ENCODE data around the gene PCED1B. TPM values are rescaled to one million over a fixed set of nuclear protein-coding genes. Genes with fewer than 3 reads are reported as not detected.
A peak's percentile ranks its signal among the peaks of the same experiment; 100 is the strongest.
"Not testable (repeated sequence)": the region's sequence is repeated elsewhere in the genome, so short reads cannot be mapped to it uniquely, and the experiment has no call there.

The PCED1B gene
- total and polyA plus RNA-seq, 4 donors, result 2.2 to 8.2 (median 3.8) TPM

GRCh38 chr12:47165934-47166333 is 86.5 kb downstream of the PCED1B start:
- DNase-seq (peak in 1 of 3 donors; percentile 14), ATAC-seq (ENCODE audit: insufficient read depth, low FRiP score) (no peak)
- no peak for TF ChIP-seq CTCF (IDR thresholded peaks at IDR 0.05; ENCODE audit: control extremely low read depth, extremely low read depth)
- Histone ChIP-seq H3K9ac (ENCODE audit: insufficient read depth in 1 of 2, low read length in 2 of 2) (no peak overlapping the region), H3K27ac (ENCODE audit: low read depth in 1 of 2, low read length in 1 of 2) (no peak overlapping the region), H3K36me3 (ENCODE audit: control insufficient read depth in 4 of 4, insufficient read depth in 4 of 4, low read length in 4 of 4) (no peaks in the 10 kb centered on the region), H3K4me1 (ENCODE audit: control insufficient read depth in 5 of 5, insufficient read depth in 5 of 5, low read length in 5 of 5) (peaks cover 0 to 3% (median 0%) of the 10 kb centered on the region in 5 donors), H3K27me3 (ENCODE audit: control insufficient read depth in 3 of 3, insufficient read depth in 3 of 3, low read length in 2 of 3) (no peaks in the 10 kb centered on the region), H3K4me3 (no peak overlapping the region), H3K9me3 (ENCODE audit: control insufficient read depth in 4 of 4, insufficient read depth in 3 of 4, low read length in 3 of 4) (peaks cover 0 to 7% (median 0%) of the 10 kb centered on the region in 4 donors)
- 40 to 69% methylated on average over 5 of the region's 5 CpGs for WGBS, 2 donors

GRCh38 chr12:47166365-47166764 is 86.9 kb downstream of the PCED1B start:
- Histone ChIP-seq H3K4me3 (no peak overlapping the region), H3K27me3 (ENCODE audit: control insufficient read depth in 3 of 3, insufficient read depth in 3 of 3, low read length in 2 of 3) (no peaks in the 10 kb centered on the region), H3K9me3 (ENCODE audit: control insufficient read depth in 4 of 4, insufficient read depth in 3 of 4, low read length in 3 of 4) (peaks cover 0 to 7% (median 0%) of the 10 kb centered on the region in 4 donors), H3K9ac (ENCODE audit: insufficient read depth in 1 of 2, low read length in 2 of 2) (no peak overlapping the region), H3K4me1 (ENCODE audit: control insufficient read depth in 5 of 5, insufficient read depth in 5 of 5, low read length in 5 of 5) (peaks cover 0 to 3% (median 0%) of the 10 kb centered on the region in 5 donors), H3K27ac (ENCODE audit: low read depth in 1 of 2, low read length in 1 of 2) (no peak overlapping the region), H3K36me3 (ENCODE audit: control insufficient read depth in 4 of 4, insufficient read depth in 4 of 4, low read length in 4 of 4) (no peaks in the 10 kb centered on the region)
- WGBS, 2 donors, result 80 to 96% methylated on average over 1 of the region's 1 CpG
- no peak for ATAC-seq (ENCODE audit: insufficient read depth, low FRiP score)
- DNase-seq, result no peak
- TF ChIP-seq CTCF (IDR thresholded peaks at IDR 0.05; ENCODE audit: control extremely low read depth, extremely low read depth), result no peak

- not testable (repeated sequence) for H3K4me1 ChIP-seq (ENCODE audit: control insufficient read depth in 5 of 5, insufficient read depth in 5 of 5, low read length in 5 of 5); H3K4me3 ChIP-seq; H3K27me3 ChIP-seq (ENCODE audit: control insufficient read depth in 3 of 3, insufficient read depth in 3 of 3, low read length in 2 of 3); H3K36me3 ChIP-seq (ENCODE audit: control insufficient read depth in 4 of 4, insufficient read depth in 4 of 4, low read length in 4 of 4); ATAC-seq (ENCODE audit: insufficient read depth, low FRiP score); H3K9ac ChIP-seq (ENCODE audit: insufficient read depth in 1 of 2, low read length in 2 of 2); DNase-seq; H3K9me3 ChIP-seq (ENCODE audit: control insufficient read depth in 4 of 4, insufficient read depth in 3 of 4, low read length in 3 of 4); H3K27ac ChIP-seq (ENCODE audit: low read depth in 1 of 2, low read length in 1 of 2)
- 98 to 99% methylated on average over 16 of the region's 16 CpGs for WGBS, 2 donors
Observed at GRCh38 chr12:47170281-47170680, 90.9 kb downstream of the PCED1B start.

GRCh38 chr12:47178014-47178413 is 98.6 kb downstream of the PCED1B start:
- Histone ChIP-seq H3K4me1 (ENCODE audit: control insufficient read depth in 5 of 5, insufficient read depth in 5 of 5, low read length in 5 of 5) (peaks cover 0 to 2% (median 0%) of the 10 kb centered on the region in 5 donors), H3K27me3 (ENCODE audit: control insufficient read depth in 3 of 3, insufficient read depth in 3 of 3, low read length in 2 of 3) (no peaks in the 10 kb centered on the region), H3K9ac (ENCODE audit: insufficient read depth in 1 of 2, low read length in 2 of 2) (no peak overlapping the region), H3K36me3 (ENCODE audit: control insufficient read depth in 4 of 4, insufficient read depth in 4 of 4, low read length in 4 of 4) (no peaks in the 10 kb centered on the region), H3K4me3 (no peak overlapping the region), H3K27ac (ENCODE audit: low read depth in 1 of 2, low read length in 1 of 2) (no peak overlapping the region), H3K9me3 (ENCODE audit: control insufficient read depth in 4 of 4, insufficient read depth in 3 of 4, low read length in 3 of 4) (no peaks in the 10 kb centered on the region)
- WGBS, 2 donors, result 89 to 93% methylated on average over 3 of the region's 3 CpGs
- no peak for DNase-seq
- no peak for TF ChIP-seq CTCF (IDR thresholded peaks at IDR 0.05; ENCODE audit: control extremely low read depth, extremely low read depth)
- no peak for ATAC-seq (ENCODE audit: insufficient read depth, low FRiP score)

GRCh38 chr12:47182164-47182938 is 102.9 kb downstream of the PCED1B start:
- not testable (repeated sequence) for H3K27me3 ChIP-seq (ENCODE audit: control insufficient read depth in 3 of 3, insufficient read depth in 3 of 3, low read length in 2 of 3); DNase-seq; H3K9ac ChIP-seq (ENCODE audit: insufficient read depth in 1 of 2, low read length in 2 of 2); H3K4me1 ChIP-seq (ENCODE audit: control insufficient read depth in 5 of 5, insufficient read depth in 5 of 5, low read length in 5 of 5); H3K9me3 ChIP-seq (ENCODE audit: control insufficient read depth in 4 of 4, insufficient read depth in 3 of 4, low read length in 3 of 4); H3K27ac ChIP-seq (ENCODE audit: low read depth in 1 of 2, low read length in 1 of 2); H3K4me3 ChIP-seq; H3K36me3 ChIP-seq (ENCODE audit: control insufficient read depth in 4 of 4, insufficient read depth in 4 of 4, low read length in 4 of 4); ATAC-seq (ENCODE audit: insufficient read depth, low FRiP score)
- WGBS, 2 donors, result 81 to 89% methylated on average over 11 of the region's 11 CpGs

Measured in lung (tissue), 12 donors.